Measurements from ENCODE around the gene GIPC2.
"Not testable (repeated sequence)": the region's sequence is repeated elsewhere in the genome, so short reads cannot be mapped to it uniquely, and the experiment has no call there.

GIPC2 gene

DNA sequence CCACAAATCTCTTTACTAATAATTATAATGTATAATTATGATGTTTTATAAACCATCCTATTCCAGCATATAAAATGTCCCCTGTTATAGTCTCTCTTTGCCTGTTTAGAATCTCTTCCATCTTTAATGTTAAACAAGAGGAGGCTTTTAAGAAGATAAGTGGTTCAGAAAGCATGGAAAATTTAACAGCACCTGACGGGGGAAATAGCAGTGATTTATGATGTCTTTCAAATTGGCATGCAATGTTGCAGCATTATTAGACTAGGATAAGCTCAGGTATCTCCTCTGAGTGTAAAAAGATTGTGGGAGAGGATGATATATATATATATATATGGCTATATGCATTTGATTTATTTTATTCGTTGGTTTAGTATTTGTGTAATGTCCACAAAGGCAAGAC lies 24.4 kb downstream of the GIPC2 start:
- no peak for DNase-seq

DNA sequence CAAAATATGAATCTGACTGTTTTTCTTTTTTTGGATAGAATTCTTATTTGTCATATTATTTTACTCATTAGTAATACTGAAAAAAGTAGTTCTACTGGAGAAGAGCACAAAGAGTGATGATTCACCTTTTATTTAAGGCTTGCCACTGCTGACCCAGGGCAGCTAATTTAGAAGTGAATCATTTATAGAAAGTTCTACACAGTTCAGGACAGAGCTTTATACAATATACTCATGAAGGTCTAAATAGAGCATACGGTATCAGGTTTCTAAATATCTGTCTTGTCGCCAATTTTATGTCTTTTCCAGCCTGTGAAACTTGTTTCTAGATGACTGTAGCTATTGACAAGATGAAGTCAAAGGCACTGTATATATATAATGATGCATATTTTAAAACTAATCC lies 25.0 kb downstream of the GIPC2 start:
- no peak for DNase-seq

DNA sequence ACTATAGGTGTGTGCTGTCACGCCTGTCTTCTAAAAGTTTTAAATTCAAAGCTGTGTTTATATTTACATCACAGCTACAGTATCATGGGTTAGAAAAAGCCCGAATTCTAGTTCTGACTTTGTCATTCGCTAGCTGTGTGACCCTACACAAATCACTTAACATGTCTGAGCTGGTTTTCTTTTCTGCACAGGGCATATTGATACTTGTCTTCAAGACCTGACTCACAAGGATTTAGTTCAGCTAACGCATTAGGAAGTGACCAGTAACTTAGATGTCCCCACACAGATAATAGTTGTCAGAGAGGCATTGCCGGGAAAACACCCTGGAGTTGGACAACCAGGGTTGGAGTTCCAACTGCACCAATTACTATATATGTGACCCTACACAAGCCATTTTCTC lies 25.9 kb downstream of the GIPC2 start:
- DNase-seq: no peak

DNA sequence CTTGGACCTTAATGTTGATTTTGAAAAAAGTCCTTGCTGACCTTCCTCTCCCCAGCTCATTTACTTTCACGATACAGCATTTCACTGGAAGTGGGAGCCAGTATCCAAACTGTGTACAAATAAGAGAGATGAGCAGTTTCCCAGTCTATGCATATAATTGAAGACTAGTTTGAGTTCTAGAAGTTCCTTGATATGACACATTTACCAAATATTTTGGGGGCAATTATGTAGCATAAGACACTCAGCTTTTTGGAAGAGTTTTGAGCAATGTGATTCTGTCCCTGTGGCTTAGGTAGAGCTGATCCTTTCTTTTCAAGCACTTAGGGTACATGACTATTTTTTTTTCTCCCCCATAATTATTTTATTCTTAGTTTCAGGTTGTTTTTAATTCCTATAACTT lies 26.4 kb downstream of the GIPC2 start:
- no peak for DNase-seq

DNA sequence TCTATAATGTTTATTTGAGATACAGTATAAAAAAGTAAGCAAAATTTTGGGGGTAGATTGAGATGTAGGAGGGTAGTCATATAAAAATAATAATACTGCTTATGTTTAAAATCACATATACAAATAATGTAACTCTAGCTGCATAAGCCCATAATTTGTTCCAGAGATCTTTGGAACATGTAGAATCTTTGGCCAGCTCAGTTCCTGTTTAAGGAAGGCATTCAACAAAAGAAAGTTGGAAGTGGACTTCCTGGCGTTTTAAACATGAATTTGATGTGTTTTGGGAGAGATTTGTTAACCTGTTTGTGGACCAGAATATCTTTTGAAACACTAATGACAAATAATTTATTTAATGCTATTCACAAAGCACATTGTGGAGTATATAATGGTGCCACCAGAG lies 27.7 kb downstream of the GIPC2 start:
- no peak for DNase-seq

DNA sequence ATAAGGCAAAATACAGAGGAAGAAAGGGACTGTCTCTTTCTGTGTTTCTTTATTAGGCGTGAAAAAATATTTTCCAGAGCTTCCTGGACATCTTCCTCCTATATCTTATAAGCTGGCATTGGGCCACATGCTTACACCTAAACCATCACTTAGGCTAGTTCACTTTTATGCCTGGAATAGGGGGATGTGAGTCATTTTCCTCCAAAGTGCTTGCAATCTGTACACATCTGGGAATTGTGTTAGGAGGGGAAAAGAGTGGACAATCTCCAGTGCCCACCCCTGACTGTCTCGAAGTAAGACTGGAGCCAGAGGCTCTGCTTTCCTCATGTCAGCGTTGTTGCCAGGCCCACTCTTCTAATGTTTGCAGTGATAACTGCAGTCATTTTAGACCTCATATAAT lies 29.9 kb downstream of the GIPC2 start:
- DNase-seq: no peak

DNA sequence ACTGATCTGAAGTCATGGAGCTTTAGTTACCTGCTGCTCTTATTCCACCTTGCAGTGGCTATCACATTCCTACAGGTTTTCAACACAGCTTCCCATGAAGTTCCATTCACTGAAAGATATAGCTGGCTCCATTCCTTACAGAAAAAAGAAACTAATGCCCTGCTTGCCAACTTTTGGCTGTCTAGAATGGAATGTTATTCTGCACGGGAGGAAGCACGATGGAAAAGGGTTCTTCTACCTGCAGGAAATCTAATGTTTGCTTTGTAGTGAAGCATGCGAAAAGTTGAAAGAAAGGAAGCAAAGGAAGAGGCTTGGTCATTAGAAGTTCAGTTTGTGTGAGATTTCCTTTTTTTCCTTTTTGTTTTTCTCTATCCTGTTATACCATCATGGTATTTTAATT lies 32.6 kb downstream of the GIPC2 start:
- DNase-seq: no peak

DNA sequence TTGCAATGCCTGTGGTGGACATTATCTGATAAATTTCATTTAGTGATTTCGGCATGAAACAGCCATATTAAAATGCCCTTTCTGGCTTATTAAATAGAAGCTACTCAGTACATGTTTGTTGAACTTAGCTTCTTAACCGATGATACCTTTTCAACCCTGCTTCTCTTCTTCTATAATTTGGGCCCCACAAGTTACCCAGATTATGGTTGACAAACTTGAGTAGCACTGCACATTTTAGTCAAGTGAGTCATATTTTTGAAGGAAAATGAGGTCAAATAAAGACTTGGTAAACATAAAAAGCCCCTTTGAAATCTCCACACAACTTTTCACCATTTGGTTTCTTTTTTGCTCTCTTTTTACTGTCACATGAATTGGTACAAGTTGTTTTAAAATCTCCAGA lies 33.8 kb downstream of the GIPC2 start:
- DNase-seq: no peak

DNA sequence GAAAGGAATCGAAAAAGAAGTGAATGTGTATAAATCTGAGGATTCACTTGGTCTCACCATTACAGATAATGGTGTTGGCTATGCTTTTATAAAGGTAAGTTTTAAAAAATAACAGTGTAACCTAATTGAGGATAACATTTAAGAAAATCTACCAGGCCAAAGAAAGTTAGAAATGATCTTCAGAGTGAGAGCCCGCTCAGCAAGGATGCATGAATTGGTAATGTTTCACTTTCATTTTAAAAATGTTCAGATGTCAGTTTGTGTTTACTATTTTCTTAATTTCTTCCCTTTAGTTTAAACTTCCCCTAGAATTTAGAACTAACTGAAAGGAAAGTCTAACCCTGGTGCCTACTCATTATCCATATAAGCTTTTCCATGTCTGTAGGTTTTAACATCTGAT lies 35.0 kb downstream of the GIPC2 start:
- no peak for DNase-seq

DNA sequence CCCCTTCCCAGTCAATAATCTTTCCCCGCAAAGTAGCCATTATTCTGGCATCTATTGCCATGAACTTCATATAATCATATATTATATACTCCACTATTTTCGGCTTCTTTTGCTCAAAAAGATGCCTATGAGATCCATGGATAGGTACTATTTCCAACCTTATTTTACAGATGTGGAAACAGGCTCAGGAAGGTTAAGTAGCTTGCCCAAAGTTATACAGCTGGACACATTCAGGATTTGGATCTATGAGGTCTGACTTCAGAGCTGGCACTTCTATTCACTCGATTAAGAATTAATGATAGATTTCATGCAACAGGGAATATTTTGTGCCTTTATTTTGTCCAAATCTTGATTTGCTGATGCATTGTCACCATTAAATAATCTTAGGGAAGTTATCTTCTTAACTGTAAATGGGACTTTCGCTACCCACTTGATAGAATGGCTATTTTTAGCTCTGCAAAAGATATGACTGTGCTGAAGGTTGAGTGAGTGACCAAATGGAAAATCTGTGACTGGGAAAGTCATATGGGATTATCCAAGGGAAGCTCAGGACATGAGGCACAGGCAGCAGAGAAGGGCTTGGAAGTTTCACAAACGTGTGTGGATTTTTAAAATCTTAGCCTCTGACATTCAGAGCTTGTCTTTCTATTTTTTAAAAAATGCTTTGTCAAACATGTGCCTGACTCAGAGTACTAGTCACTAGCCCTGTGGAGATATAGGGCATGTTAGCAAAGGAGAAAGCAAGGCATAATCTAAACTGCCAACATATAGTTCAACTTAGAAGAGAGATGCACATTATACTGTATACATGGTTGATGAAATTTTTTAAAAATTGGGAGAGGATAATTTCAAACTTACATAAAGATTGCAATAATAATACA lies 36.5 kb downstream of the GIPC2 start:
- no peak for DNase-seq

DNA sequence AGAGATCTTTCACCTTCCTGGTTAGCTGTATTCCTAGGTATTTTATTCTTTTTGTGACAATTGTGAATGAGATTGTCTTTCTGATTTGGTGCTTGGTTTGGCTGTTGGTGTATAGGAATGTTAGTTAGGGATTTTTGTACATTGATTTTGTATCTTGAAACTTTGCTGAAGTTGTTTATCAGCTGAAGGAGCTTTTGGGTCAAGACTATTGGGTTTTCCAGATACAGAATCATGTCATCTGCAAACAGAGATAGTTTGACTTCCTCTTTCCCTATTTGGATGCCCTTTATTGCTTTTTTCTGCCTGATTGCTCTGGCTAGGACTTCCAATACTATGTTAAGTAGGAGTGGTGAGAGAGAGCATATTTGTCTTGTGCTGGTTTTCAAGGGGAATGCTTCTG lies 38.9 kb downstream of the GIPC2 start:
- not testable (repeated sequence) for DNase-seq

DNA sequence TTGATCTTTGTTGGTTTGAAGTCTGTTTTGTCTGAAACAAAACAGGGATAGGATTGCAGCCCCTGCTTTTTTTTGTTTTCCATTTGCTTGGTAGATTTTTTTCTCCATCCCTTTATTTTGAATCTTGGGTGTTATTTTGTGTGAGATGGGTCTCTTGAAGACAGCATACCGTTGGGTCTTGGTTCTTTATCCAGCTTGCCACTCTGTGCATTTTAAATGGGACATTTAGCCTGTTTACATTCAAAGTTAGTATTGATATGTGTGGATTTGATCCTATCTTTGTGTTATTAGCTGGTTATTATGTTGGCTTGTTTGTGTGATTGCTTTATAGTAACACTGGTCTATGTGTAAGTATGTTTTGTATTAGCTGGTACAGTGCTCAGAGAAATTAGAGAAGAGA lies 40.9 kb downstream of the GIPC2 start:
- DNase-seq: no peak

DNA sequence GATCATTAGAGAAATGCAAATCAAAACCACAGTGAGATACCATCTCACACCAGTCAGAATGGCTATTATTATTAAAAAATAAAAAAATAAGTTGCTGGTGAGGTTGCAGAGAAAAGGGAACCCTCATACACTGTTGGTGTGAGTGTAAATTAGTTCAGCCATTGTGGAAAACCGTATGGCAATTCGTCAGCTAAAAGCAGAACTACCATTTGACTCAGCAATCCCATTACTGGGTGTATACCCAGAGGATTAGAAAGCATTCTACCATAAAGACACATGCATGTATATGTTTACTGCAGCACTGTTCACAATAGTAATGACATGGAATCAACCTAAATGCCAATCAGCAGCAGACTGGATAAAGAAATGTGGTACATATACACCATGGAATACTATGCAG lies 42.2 kb downstream of the GIPC2 start:
- DNase-seq: no peak

DNA sequence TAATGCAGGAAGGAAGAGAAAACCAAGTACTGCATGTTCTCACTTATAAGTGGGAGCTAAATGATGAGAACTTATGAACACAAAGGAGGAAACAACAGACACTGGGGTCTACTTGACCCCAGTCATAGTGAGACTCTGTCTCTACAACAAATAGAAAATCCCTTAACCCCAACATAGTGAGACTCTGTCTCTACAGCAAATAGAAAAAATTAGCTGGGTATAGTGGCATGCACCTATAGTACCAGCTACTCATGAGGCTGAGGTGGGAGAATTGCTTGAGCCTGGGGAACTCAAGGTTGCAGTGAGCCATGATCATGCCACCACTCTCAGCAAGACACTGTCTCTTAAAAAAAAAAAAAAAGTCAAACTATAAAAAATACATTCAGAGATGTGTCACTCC lies 42.7 kb downstream of the GIPC2 start:
- no peak for DNase-seq

DNA sequence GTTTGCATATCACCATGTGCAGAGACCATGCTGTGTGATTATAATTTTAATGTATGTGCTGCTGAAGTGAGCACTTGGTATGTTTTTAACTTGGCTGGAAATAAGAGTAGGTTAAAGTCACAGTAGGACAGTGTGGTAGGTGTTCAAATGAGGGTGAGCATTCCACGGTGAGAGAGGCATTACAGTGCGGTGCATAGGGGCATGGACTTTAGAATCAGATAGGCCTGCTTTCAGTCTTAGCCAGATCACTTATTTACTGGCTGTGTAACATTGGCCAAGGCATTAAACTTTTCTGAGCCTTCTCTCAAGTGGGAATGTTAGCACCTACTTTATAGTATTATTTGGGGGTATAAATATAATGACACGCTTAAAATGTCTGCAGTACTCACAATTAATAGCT lies 43.2 kb downstream of the GIPC2 start:
- no peak for DNase-seq

DNA sequence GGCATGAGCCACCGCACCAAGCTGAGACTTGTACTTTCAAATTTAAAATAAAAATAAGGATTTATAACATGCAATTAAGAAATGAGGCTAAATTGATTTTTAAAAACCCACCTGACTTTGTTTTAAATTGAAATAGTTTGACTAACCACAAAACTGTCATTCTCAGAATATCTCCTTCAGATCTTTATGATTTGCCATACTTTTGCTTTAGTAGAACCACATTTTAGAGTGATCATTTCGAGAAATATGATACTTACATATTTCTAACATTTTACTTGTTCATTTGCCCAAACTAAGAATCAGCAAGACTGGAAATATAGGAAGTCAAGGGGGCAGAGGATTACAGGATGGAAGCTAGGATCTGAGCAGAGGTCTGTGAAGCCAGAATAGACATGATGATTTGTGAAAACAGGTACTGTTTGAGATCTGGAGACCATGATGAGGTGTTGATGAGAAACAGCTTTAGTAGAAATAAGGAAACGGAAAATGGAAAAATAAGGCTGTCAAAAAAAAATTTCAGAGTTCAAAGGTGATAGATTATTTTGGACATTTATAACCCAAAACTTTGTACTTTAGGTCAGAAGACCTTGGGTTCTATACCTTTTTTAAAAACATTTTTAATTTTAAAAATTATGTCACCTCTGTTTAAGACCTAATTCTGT lies 44.8 kb downstream of the GIPC2 start:
- DNase-seq: no peak

DNA sequence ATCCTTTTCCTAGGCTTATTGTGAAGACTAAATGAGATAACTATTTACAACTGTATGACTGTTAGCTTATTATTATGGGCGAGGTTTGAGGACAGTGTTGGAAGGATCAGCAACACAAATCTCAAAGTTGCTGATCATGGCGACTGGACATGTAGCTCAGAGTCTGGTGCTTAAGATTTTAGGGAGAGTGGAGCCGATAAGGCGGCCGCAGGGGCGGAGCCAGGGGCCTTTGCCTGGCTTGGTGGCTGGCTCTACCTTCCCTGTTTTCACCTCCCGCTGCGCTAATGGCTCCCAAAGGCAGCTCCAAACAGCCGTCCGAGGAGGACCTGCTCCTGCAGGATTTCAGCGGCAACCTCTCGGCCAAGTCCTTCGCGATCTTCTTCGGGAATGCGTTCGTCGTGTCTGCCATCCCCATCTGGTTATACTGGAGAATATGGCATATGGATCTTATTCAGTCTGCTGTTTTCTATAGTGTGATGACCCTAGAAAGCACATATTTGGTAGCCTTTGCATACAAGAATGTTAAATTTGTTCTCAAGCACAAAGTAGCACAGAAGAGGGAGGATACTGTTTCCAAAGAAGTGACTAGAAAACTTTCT lies 45.5 kb downstream of the GIPC2 start:
- DNase-seq: no peak

DNA sequence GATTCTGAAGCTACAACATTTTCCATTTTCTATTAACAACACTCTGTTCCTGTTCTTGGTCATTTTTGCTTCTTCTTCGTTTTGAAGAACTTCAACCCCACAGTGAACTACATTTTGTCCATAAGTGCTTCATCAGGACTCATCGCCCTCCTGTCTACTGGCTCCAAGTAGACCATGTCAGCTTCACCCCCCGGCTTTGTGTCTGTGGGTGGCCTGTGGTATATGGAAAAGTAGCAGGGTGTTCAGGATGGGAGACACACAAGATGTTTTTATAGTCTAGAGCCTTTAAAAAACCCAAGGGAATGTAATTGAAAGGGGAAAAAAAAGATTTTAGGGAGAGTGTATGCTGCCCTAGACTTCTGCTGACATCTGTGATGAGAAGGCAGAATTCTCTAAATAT lies 46.1 kb downstream of the GIPC2 start:
- DNase-seq: no peak

DNA sequence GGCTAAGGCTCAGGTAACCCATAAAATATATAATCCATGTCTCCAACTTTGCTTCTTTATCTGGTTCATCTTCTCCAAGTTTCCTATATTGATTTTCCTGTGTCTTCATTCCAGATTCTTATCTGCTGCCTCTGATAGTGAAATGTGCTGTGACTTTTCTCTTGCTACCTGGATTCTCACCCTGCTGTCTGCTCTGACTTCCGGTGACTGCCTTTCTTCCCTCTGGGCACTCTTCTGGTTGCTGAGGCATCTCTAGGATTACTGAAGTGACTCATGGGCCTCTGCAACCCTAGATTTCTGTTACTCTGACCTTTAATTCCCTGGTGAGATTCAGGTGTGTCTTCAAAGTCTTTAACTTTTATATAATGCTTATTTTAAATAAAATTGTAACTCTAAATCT lies 46.9 kb downstream of the GIPC2 start:
- no peak for DNase-seq

DNA sequence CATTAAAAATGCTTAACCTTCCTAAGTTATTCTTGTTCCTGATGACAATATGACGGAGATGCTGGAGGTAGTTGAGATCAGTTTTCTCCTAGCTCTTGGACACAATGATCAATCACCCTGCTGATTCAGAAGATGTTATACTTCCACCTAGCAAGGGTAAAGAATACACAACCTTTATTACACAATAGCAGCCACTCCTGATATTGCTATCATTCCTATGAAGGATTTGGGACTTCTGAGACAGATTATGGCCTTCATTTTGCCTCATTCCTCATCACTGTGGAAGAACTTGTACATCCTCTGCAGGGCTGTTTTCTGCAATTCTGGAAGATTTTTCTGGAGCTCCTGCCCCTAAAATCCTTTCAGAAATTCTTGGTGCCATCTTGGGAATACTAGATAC lies 47.8 kb downstream of the GIPC2 start:
- DNase-seq: no peak

DNA sequence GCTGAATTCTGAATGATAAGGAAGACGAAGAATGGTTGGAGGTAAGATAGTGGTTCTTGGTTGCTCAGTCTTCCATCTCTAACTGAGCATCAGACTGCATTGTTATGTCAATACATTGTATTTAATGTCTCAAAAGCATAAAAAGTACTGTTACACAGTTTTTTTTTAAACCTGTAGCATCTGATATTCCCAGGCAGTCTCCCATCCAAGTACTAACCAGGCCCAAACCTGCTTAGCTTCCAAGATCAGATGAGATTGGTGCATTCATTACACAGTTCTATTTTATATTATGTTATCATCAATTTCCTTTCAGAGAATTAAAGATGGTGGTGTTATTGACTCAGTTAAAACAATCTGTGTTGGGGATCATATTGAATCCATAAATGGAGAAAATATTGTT lies 48.9 kb downstream of the GIPC2 start:
- DNase-seq: no peak

DNA sequence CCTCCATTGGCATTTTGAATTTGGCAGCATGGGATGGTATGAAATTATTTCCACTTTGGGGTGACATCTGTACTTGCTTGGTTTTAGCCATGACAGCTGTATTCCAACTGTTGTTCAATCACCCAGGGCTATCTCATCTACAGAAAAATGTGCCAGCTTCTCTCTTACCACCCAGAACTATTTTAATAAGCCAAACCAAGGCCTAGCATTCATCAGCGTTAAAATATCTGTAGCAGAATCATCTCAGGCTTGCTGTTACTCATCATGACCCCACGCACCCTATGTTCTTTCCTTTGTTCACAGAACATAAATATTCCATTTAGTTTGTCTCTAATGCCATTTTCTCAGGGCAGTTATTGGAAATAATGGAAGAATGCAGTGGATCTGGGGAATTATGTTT lies 49.8 kb downstream of the GIPC2 start:
- DNase-seq: no peak

DNA sequence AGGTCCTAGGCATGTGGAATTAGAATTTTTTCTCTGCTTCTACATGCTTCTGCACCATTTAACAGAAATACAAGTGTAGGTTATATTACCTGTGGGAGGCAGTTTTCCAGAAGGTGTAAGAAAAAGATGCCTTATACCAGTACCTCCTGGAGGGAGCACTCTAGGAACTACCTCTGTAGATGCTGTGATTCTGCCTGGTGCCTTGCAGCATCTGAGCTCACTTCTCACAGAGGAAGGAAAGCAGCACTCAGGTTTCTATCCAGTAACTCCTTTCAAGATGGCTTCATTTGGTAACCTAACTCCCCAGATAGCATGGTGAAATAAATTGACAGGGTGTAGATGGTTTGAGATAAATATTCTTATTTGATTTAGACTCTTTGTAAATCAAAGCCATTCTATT lies 50.3 kb downstream of the GIPC2 start:
- DNase-seq: no peak

DNA sequence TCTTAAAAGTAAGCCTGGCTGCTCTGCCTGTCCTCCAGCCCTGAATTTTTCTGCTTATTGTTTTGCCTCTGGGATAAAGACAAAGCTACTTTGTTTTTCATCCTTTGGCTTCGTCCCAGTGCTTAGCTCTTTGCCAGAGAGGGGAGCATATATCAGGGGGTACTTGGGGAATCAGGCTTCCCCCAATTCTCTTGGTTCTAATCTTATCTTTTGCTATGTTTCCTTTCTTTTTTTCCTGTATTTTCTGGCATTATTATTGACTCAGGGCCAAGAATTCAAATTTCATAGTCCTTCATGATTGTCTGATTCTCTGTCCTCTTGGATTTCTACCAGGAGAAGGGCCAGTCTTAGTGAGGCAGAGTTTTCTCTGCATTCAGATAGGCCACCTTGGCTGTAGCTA lies 51.2 kb downstream of the GIPC2 start:
- DNase-seq: no peak
